A673 (cell line): Measurements from ENCODE around the gene CHCHD6.

Source experiments
- EZH2 ChIP-seq: fragments of 200-600 bp; sonication (generic); IDR thresholded peaks from 2 replicates; pipeline ENCODE4 v1.6.1; 2017; ENCODE audit warnings: borderline replicate concordance, low read depth, mild to moderate bottlenecking, mixed read lengths, antibody characterized with exemption, low read length; ENCODE audit not compliant: poor library complexity, severe bottlenecking
- TF ChIP-seq, protein P1 (sequence below): fragments of 300-800, 200-600 bp; sonication (generic); conservative IDR thresholded peaks from 2 replicates; pipeline ENCODE4 v1.5.1; 2017; ENCODE audit warnings: low read depth, mild to moderate bottlenecking, antibody characterized with exemption, low read length, moderate library complexity, mixed read lengths

DNA sequence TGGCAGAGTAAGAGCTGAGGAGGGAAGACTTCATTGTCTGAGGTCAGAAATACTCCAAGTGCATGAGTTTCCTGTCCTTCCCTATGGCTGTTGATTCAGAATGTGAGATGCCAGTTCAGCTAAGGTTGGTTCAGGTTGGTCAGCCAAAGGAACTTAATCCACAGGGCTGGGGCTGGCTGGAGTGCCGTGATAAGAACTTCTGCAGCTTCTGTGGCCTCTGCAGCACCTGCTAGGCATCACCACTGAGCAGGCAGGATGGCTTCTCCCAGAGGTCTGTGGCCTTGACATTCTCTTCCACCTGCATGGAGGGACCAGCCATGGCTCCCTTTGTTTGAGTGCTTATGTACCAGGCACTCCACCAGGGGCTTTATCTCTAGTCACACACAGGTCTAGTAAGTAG, 169.4 kb downstream of the CHCHD6 start:
- TF ChIP-seq, protein P1, sequence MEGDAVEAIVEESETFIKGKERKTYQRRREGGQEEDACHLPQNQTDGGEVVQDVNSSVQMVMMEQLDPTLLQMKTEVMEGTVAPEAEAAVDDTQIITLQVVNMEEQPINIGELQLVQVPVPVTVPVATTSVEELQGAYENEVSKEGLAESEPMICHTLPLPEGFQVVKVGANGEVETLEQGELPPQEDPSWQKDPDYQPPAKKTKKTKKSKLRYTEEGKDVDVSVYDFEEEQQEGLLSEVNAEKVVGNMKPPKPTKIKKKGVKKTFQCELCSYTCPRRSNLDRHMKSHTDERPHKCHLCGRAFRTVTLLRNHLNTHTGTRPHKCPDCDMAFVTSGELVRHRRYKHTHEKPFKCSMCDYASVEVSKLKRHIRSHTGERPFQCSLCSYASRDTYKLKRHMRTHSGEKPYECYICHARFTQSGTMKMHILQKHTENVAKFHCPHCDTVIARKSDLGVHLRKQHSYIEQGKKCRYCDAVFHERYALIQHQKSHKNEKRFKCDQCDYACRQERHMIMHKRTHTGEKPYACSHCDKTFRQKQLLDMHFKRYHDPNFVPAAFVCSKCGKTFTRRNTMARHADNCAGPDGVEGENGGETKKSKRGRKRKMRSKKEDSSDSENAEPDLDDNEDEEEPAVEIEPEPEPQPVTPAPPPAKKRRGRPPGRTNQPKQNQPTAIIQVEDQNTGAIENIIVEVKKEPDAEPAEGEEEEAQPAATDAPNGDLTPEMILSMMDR: no peak
- TF ChIP-seq EZH2: no peak
